Prostate gland (tissue), 2 donors: ENCODE results near the gene PKNOX2.

ENCODE experiments used
- POLR2A ChIP-seq: fragments of 450-650 bp; IDR thresholded peaks from one replicate; pipeline ENCODE4 v1.6.1; 2016; ENCODE audit warnings: antibody characterized with exemption, mild to moderate bottlenecking
- POLR2AphosphoS5 ChIP-seq: sonication (generic); formaldehyde crosslinking; IDR thresholded peaks from one replicate; pipeline ENCODE4 v1.6.1; 2017; ENCODE audit warnings: antibody characterized with exemption
- TF ChIP-seq, protein P1 (sequence below), 4 experiments: fragments of 200-600 bp in 2 of 4; fragments of 450-650 bp in 2 of 4; sonication (generic) in 2 of 4; IDR thresholded peaks; 1 replicate in 3 of 4; 2 replicates in 1 of 4; pipeline ENCODE4 v1.5.1; 2016 to 2019; ENCODE audit warnings: antibody characterized with exemption in 4 of 4, mild to moderate bottlenecking in 2 of 4, moderate library complexity in 2 of 4

DNA sequence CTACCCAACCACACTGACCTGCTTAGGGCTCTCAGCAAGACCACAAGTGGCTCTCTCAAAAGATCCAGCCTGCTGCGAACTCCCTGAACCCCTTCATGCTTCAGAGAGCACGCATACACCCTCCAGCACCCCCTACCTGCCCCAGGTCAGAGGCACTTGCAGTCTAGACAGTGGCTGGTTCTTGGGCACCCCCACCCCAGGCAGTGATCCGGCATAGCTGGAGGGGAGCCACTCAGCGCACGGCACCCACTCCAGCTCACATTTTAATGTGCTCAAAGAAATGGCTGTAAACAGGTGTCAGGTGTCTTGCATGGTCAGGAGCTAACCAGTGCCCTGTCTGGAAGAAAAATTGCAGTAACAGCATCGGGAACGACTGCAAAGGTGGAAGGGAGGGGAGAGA is 140.8 kb downstream of the PKNOX2 start:
- TF ChIP-seq, protein P1, sequence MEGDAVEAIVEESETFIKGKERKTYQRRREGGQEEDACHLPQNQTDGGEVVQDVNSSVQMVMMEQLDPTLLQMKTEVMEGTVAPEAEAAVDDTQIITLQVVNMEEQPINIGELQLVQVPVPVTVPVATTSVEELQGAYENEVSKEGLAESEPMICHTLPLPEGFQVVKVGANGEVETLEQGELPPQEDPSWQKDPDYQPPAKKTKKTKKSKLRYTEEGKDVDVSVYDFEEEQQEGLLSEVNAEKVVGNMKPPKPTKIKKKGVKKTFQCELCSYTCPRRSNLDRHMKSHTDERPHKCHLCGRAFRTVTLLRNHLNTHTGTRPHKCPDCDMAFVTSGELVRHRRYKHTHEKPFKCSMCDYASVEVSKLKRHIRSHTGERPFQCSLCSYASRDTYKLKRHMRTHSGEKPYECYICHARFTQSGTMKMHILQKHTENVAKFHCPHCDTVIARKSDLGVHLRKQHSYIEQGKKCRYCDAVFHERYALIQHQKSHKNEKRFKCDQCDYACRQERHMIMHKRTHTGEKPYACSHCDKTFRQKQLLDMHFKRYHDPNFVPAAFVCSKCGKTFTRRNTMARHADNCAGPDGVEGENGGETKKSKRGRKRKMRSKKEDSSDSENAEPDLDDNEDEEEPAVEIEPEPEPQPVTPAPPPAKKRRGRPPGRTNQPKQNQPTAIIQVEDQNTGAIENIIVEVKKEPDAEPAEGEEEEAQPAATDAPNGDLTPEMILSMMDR (IDR thresholded peaks at IDR 0.05): no peak
- no peak for TF ChIP-seq POLR2A
- TF ChIP-seq POLR2AphosphoS5: no peak
